HCT116 (cell line): ENCODE results near the gene UBTD1. TPM values are rescaled to one million over a fixed set of nuclear protein-coding genes. Genes with fewer than 3 reads are reported as not detected.

Experiments used
- ATAC-seq: fragments of 200-7000 bp; cut with Tn5 transposase; 2 replicates; pipeline ENCODE4 v1.9.1; 2020; ENCODE audit warnings: mild to moderate bottlenecking, moderate library complexity
- BruUV-seq: library from RNA; stranded (reverse); fragments of 400-500 nt; replicated peaks from 2 replicates; lab custom pipeline; 2021; lab: Mats Ljungman, UMichigan
- CTCF ChIA-PET: fragments of 300-600 bp; sonication (Branson Sonifier 250); formaldehyde crosslinking; loops from one replicate; lab custom pipeline; 2021; ENCODE audit warnings: antibody characterized with exemption; lab: Charles Lee
- POLR2A ChIA-PET: fragments of 300-600, 350-600 bp; sonication (Branson Sonifier 250); formaldehyde crosslinking; loops from one replicate; lab custom pipeline; 2021; ENCODE audit warnings: antibody characterized with exemption; lab: Charles Lee
- RAD21 ChIA-PET, 2 experiments: fragments of 300-600 bp; sonication (Branson Sonifier 250); formaldehyde crosslinking; loops; one replicate each; lab custom pipeline; 2023; ENCODE audit warnings: low total read pairs in 2 of 2; ENCODE audit not compliant: uncharacterized antibody in 2 of 2, unreplicated experiment in 2 of 2, low non-redundant PET in 1 of 2; lab: Charles Lee
- DNase-seq: peaks from one replicate; pipeline ENCODE4 v3.0.0-alpha.2; 2010; ENCODE audit warnings: low read depth, low spot score
- H2AFZ ChIP-seq: fragments of 200-600 bp; shearing (Covaris generic), sonication (generic); 2 replicates; pipeline ENCODE4 v1.6.1; 2017; ENCODE audit warnings: low read depth, mixed run types, mixed read lengths, antibody characterized with exemption, low read length; ENCODE audit not compliant: poor library complexity, severe bottlenecking
- H3K27ac ChIP-seq: 2 replicates; pipeline ENCODE4 v1.5.1; 2012; ENCODE audit warnings: low read depth, low read length
- H3K27me3 ChIP-seq: fragments of 200-600 bp; sonication (generic); 2 replicates; pipeline ENCODE4 v1.6.1; 2016; ENCODE audit warnings: mixed run types, low read length, mixed read lengths; ENCODE audit not compliant: insufficient read depth
- H3K36me3 ChIP-seq, 2 experiments: fragments of 200-500 bp in 1 of 2; fragments of 200-600 bp in 1 of 2; sonication (Bioruptor generic) in 1 of 2; sonication (generic) in 1 of 2; 2 replicates each; pipeline versions ENCODE4 v1.5.1 to v1.6.1; 2014 to 2016; ENCODE audit warnings: low read length in 2 of 2, inconsistent platforms in 1 of 2, mixed read lengths in 1 of 2, mixed run types in 1 of 2; ENCODE audit not compliant: insufficient read depth in 2 of 2, control insufficient read depth in 1 of 2
- H3K4me1 ChIP-seq, 2 experiments: fragments of 200-600 bp in 1 of 2; sonication (generic) in 1 of 2; 2 replicates each; pipeline versions ENCODE4 v1.5.1 to v1.6.1; 2012 to 2017; ENCODE audit warnings: low read length in 2 of 2, inconsistent platforms in 1 of 2, mild to moderate bottlenecking in 1 of 2, mixed read lengths in 1 of 2, mixed run types in 1 of 2, moderate library complexity in 1 of 2; ENCODE audit not compliant: insufficient read depth in 2 of 2, control insufficient read depth in 1 of 2
- H3K4me2 ChIP-seq: fragments of 200-600 bp; sonication (generic); 2 replicates; pipeline ENCODE4 v1.6.1; 2017; ENCODE audit warnings: mixed run types, low read length, mixed read lengths
- H3K4me3 ChIP-seq, 2 experiments: fragments of 200-600 bp in 1 of 2; sonication (generic) in 1 of 2; replicated peaks in 1 of 2; 2 replicates each; pipeline ENCODE4 v1.5.1; 2011 to 2016; ENCODE audit warnings: low read length in 2 of 2, control low read depth in 1 of 2, low read depth in 1 of 2, mild to moderate bottlenecking in 1 of 2, mixed read lengths in 1 of 2, mixed run types in 1 of 2
- H3K79me2 ChIP-seq: fragments of 200-600 bp; sonication (generic); 2 replicates; pipeline ENCODE4 v1.6.1; 2017; ENCODE audit warnings: mild to moderate bottlenecking, mixed run types, low read length, moderate library complexity, mixed read lengths; ENCODE audit not compliant: insufficient read depth
- H3K9ac ChIP-seq: fragments of 200-600 bp; sonication (generic); 2 replicates; pipeline ENCODE4 v1.6.1; 2016; ENCODE audit warnings: low read length, mixed read lengths
- H3K9me2 ChIP-seq: fragments of 200-600 bp; sonication (generic), shearing (Covaris generic); 2 replicates; pipeline ENCODE4 v1.6.1; 2017; ENCODE audit warnings: mixed run types, mild to moderate bottlenecking, moderate library complexity; ENCODE audit not compliant: insufficient read depth
- H3K9me3 ChIP-seq, 2 experiments: fragments of 200-500 bp in 1 of 2; fragments of 200-600 bp in 1 of 2; sonication (Bioruptor generic) in 1 of 2; sonication (generic) in 1 of 2; 2 replicates each; pipeline ENCODE4 v1.6.1; 2014 to 2017; ENCODE audit warnings: low read length in 2 of 2, mixed read lengths in 2 of 2, inconsistent platforms in 1 of 2, low read depth in 1 of 2, mild to moderate bottlenecking in 1 of 2, mixed run types in 1 of 2, moderate library complexity in 1 of 2; ENCODE audit not compliant: control insufficient read depth in 1 of 2, insufficient read depth in 1 of 2
- H4K20me1 ChIP-seq: fragments of 200-600 bp; sonication (generic), shearing (Covaris generic); 2 replicates; pipeline ENCODE4 v1.6.1; 2017; ENCODE audit warnings: mixed run types, mild to moderate bottlenecking, moderate library complexity; ENCODE audit not compliant: insufficient read depth
- CBX3 ChIP-seq: IDR thresholded peaks from 2 replicates; pipeline ENCODE4 v1.6.1; 2012; ENCODE audit warnings: low read depth
- EGR1 ChIP-seq: IDR thresholded peaks from 2 replicates; pipeline ENCODE4 v1.6.1; 2012; ENCODE audit warnings: low read depth
- ELF1 ChIP-seq: IDR thresholded peaks from 2 replicates; pipeline ENCODE4 v1.6.1; 2012; ENCODE audit warnings: low read depth, borderline replicate concordance
- EZH2 ChIP-seq: fragments of 200-600 bp; sonication (generic); IDR thresholded peaks from 2 replicates; pipeline ENCODE4 v1.6.1; 2017; ENCODE audit warnings: antibody characterized with exemption, mixed run types
- EZH2phosphoT487 ChIP-seq: fragments of 200-600 bp; IDR thresholded peaks from 2 replicates; pipeline ENCODE4 v1.6.1; 2018; ENCODE audit warnings: antibody characterized with exemption, borderline replicate concordance
- JUND ChIP-seq: IDR thresholded peaks from 2 replicates; pipeline ENCODE4 v1.6.1; 2012
- POLR2A ChIP-seq: IDR thresholded peaks from 2 replicates; pipeline ENCODE4 v1.7.0; 2011; ENCODE audit warnings: borderline replicate concordance; ENCODE audit not compliant: insufficient read depth, insufficient read length; ENCODE audit errors: extremely low read depth
- POLR2AphosphoS5 ChIP-seq: IDR thresholded peaks from 2 replicates; pipeline ENCODE4 v1.6.1; 2011; ENCODE audit warnings: mild to moderate bottlenecking, low read depth, low read length, moderate library complexity
- RAD21 ChIP-seq: IDR thresholded peaks from 2 replicates; pipeline ENCODE4 v1.6.1; 2012; ENCODE audit warnings: low read depth, mild to moderate bottlenecking
- SIN3A ChIP-seq: IDR thresholded peaks from 2 replicates; pipeline ENCODE4 v1.6.1; 2012; ENCODE audit warnings: low read depth
- SRF ChIP-seq: IDR thresholded peaks from 2 replicates; pipeline ENCODE4 v1.6.1; 2012; ENCODE audit warnings: low read depth
- TCF7L2 ChIP-seq: IDR thresholded peaks from 2 replicates; pipeline ENCODE4 v1.7.0; 2011; ENCODE audit warnings: borderline replicate concordance, inconsistent platforms; ENCODE audit not compliant: insufficient read depth, insufficient read length; ENCODE audit errors: extremely low read depth
- YY1 ChIP-seq: IDR thresholded peaks from 2 replicates; pipeline ENCODE4 v1.6.1; 2011; ENCODE audit warnings: low read length, low read depth, moderate library complexity, mild to moderate bottlenecking; ENCODE audit not compliant: insufficient replicate concordance; ENCODE audit errors: extremely low read depth
- ZFX ChIP-seq: fragments of 450-650 bp; IDR thresholded peaks from 2 replicates; pipeline ENCODE4 v1.6.1; 2017
- ZNF274 ChIP-seq: fragments of 200-500 bp; sonication (Bioruptor generic); IDR thresholded peaks from 2 replicates; pipeline ENCODE4 v1.6.1; 2014; ENCODE audit warnings: mild to moderate bottlenecking, low read depth, low read length, inconsistent platforms
- intact Hi-C: fragments of 100-400 bp; cut with micrococcal nuclease; formaldehyde crosslinking; loops from 2 replicates; pipeline ENCODE4 v1.10.0; 2022
- total RNA-seq: library from RNA; stranded (reverse); gene quantifications from one replicate; pipeline ENCODE4 v1.2.1, GENCODE V29; 2021; ENCODE audit not compliant: unreplicated experiment
- TF ChIP-seq, protein P1 (sequence below): IDR thresholded peaks from 2 replicates; pipeline ENCODE4 v1.6.1; 2011; ENCODE audit warnings: mild to moderate bottlenecking, low read length, moderate library complexity; ENCODE audit not compliant: insufficient replicate concordance; ENCODE audit errors: extremely low read depth
- TF ChIP-seq, protein P2 (sequence below): IDR thresholded peaks from 2 replicates; pipeline ENCODE4 v1.6.1; 2012; ENCODE audit warnings: low read depth
- TF ChIP-seq, protein P3 (sequence below): IDR thresholded peaks from 2 replicates; pipeline ENCODE4 v1.6.1; 2012
- TF ChIP-seq, protein P4 (sequence below): IDR thresholded peaks from 2 replicates; pipeline ENCODE4 v1.6.1; 2012

UBTD1 gene
- total RNA-seq, 1 experiment from 2014 or later = 12.8 TPM

DNA sequence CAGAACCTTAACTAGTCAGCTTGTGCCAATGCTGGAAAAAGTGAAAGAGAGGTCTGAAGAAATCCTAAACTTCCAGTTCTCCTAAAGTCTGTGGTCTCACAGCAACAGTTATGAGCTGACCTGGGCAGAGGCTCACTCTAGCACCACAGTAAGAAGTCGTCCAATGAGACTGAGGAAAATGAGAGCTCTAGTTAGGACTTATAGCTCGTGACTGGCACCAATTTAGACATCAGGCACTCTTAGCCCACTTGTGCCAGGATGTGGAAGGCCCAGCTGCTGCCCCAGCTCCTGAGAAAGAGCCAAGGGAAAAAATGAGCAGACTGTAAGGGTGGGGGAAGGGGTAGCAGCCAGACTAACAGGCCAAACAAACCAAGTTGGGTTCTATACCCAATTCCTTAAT, 8.1 kb upstream of the UBTD1 start:
- Histone ChIP-seq H3K9me2 (no peaks in the 10 kb centered on the region), H3K27me3 (no peaks in the 10 kb centered on the region), H3K36me3 (peaks cover 0 to 3% of the 10 kb centered on the region in 2 experiments; a peak in 1 of 4 replicates), H3K9me3 (no peaks in the 10 kb centered on the region), H3K9ac (no peak overlapping the region), H3K4me2 (no peak overlapping the region), H3K27ac (no peak overlapping the region), H3K79me2 (peaks cover 97% of the 10 kb centered on the region), H2AFZ (no peak overlapping the region), H3K4me1 (no peaks in the 10 kb centered on the region), H4K20me1 (peaks cover 2% of the 10 kb centered on the region; the same call in 1 of the 2 replicates), H3K4me3 (no peak overlapping the region)
- intact Hi-C loops = no loop called here
- DNase-seq = no peak
- ChIA-PET CTCF (no interaction called here), RAD21 (no interaction called here), POLR2A (no interaction called here)
- BruUV-seq = no TSS peak
- TF ChIP-seq ZNF274 = no peak
- TF ChIP-seq SRF = no peak
- no peak for TF ChIP-seq YY1
- TF ChIP-seq, protein P1, sequence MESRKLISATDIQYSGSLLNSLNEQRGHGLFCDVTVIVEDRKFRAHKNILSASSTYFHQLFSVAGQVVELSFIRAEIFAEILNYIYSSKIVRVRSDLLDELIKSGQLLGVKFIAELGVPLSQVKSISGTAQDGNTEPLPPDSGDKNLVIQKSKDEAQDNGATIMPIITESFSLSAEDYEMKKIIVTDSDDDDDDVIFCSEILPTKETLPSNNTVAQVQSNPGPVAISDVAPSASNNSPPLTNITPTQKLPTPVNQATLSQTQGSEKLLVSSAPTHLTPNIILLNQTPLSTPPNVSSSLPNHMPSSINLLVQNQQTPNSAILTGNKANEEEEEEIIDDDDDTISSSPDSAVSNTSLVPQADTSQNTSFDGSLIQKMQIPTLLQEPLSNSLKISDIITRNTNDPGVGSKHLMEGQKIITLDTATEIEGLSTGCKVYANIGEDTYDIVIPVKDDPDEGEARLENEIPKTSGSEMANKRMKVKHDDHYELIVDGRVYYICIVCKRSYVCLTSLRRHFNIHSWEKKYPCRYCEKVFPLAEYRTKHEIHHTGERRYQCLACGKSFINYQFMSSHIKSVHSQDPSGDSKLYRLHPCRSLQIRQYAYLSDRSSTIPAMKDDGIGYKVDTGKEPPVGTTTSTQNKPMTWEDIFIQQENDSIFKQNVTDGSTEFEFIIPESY = no peak
- no peak for TF ChIP-seq CBX3
- no peak for TF ChIP-seq ELF1
- no peak for TF ChIP-seq EZH2phosphoT487
- no peak for TF ChIP-seq SIN3A
- no peak for TF ChIP-seq EGR1
- no peak for TF ChIP-seq TCF7L2
- TF ChIP-seq, protein P2, sequence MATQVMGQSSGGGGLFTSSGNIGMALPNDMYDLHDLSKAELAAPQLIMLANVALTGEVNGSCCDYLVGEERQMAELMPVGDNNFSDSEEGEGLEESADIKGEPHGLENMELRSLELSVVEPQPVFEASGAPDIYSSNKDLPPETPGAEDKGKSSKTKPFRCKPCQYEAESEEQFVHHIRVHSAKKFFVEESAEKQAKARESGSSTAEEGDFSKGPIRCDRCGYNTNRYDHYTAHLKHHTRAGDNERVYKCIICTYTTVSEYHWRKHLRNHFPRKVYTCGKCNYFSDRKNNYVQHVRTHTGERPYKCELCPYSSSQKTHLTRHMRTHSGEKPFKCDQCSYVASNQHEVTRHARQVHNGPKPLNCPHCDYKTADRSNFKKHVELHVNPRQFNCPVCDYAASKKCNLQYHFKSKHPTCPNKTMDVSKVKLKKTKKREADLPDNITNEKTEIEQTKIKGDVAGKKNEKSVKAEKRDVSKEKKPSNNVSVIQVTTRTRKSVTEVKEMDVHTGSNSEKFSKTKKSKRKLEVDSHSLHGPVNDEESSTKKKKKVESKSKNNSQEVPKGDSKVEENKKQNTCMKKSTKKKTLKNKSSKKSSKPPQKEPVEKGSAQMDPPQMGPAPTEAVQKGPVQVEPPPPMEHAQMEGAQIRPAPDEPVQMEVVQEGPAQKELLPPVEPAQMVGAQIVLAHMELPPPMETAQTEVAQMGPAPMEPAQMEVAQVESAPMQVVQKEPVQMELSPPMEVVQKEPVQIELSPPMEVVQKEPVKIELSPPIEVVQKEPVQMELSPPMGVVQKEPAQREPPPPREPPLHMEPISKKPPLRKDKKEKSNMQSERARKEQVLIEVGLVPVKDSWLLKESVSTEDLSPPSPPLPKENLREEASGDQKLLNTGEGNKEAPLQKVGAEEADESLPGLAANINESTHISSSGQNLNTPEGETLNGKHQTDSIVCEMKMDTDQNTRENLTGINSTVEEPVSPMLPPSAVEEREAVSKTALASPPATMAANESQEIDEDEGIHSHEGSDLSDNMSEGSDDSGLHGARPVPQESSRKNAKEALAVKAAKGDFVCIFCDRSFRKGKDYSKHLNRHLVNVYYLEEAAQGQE = no peak
- no peak for TF ChIP-seq POLR2A
- TF ChIP-seq JUND = no peak
- TF ChIP-seq, protein P3, sequence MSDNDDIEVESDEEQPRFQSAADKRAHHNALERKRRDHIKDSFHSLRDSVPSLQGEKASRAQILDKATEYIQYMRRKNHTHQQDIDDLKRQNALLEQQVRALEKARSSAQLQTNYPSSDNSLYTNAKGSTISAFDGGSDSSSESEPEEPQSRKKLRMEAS = no peak
- TF ChIP-seq POLR2AphosphoS5 = no peak
- TF ChIP-seq, protein P4, sequence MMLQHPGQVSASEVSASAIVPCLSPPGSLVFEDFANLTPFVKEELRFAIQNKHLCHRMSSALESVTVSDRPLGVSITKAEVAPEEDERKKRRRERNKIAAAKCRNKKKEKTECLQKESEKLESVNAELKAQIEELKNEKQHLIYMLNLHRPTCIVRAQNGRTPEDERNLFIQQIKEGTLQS = no peak
- TF ChIP-seq RAD21 = no peak
- TF ChIP-seq EZH2 = no peak
- no peak for TF ChIP-seq ZFX
- ATAC-seq = no peak
